Neural cell (in vitro differentiated cells): Measurements from ENCODE around the gene MFF. TPM values are rescaled to one million over a fixed set of nuclear protein-coding genes. Genes with fewer than 3 reads are reported as not detected.
"Not testable (repeated sequence)": the region's sequence is repeated elsewhere in the genome, so short reads cannot be mapped to it uniquely, and the experiment has no call there.

Experiments used
- H2AFZ ChIP-seq: fragments of 200-600, 300-800 bp; sonication (generic), shearing (Covaris generic); 2 replicates; pipeline ENCODE4 v1.6.0; 2014; ENCODE audit warnings: low read depth, mild to moderate bottlenecking, antibody characterized with exemption, low read length, moderate library complexity
- H3F3A ChIP-seq: fragments of 200-600 bp; shearing (Covaris generic); 2 replicates; pipeline ENCODE4 v1.6.1; 2016; ENCODE audit warnings: mild to moderate bottlenecking, moderate library complexity, mixed read lengths, antibody characterized with exemption, low read length; ENCODE audit not compliant: insufficient read depth, poor library complexity, severe bottlenecking
- H3K27ac ChIP-seq: fragments of 200-600, 300-800 bp; sonication (generic), shearing (Covaris generic); 2 replicates; pipeline ENCODE4 v1.5.1; 2014; ENCODE audit warnings: mild to moderate bottlenecking, low read length, moderate library complexity
- H3K27me3 ChIP-seq: fragments of 300-800, 200-600 bp; sonication (generic), shearing (Covaris generic); 2 replicates; pipeline ENCODE4 v1.6.0; 2014; ENCODE audit warnings: mild to moderate bottlenecking, low read depth, low read length, moderate library complexity; ENCODE audit not compliant: insufficient read depth
- H3K36me3 ChIP-seq: fragments of 300-800, 200-600 bp; sonication (generic), shearing (Covaris generic); 2 replicates; pipeline ENCODE4 v1.5.1; 2014; ENCODE audit warnings: mild to moderate bottlenecking, antibody characterized with exemption, low read length, moderate library complexity; ENCODE audit not compliant: insufficient read depth
- H3K4me2 ChIP-seq: fragments of 300-800, 200-600 bp; sonication (generic), shearing (Covaris generic); 2 replicates; pipeline ENCODE4 v1.6.0; 2014; ENCODE audit warnings: mild to moderate bottlenecking, low read length
- H3K4me3 ChIP-seq: fragments of 300-800, 200-600 bp; sonication (generic), shearing (Covaris generic); 2 replicates; pipeline ENCODE4 v1.5.1; 2014; ENCODE audit warnings: mild to moderate bottlenecking, low read length, moderate library complexity
- H3K79me2 ChIP-seq: fragments of 200-600 bp; shearing (Covaris generic); replicated peaks from 2 replicates; pipeline ENCODE4 v1.6.0; 2014; ENCODE audit warnings: mild to moderate bottlenecking, low read length, moderate library complexity; ENCODE audit not compliant: insufficient read depth
- H3K9ac ChIP-seq: fragments of 300-800, 200-600 bp; sonication (generic), shearing (Covaris generic); 2 replicates; pipeline ENCODE4 v1.6.1; 2016; ENCODE audit warnings: mild to moderate bottlenecking, low read length, mixed read lengths
- H3K9me2 ChIP-seq: fragments of 200-600 bp; shearing (Covaris generic); 2 replicates; pipeline ENCODE4 v1.6.1; 2016; ENCODE audit warnings: mild to moderate bottlenecking, low read length, mixed read lengths; ENCODE audit not compliant: insufficient read depth
- H3K9me3 ChIP-seq: fragments of 200-600, 300-800 bp; sonication (generic), shearing (Covaris generic); 2 replicates; pipeline ENCODE4 v1.6.1; 2016; ENCODE audit warnings: mild to moderate bottlenecking, mixed run types, low read length, moderate library complexity, mixed read lengths
- H4K20me1 ChIP-seq: fragments of 200-600 bp; shearing (Covaris generic); 2 replicates; pipeline ENCODE4 v1.6.1; 2016; ENCODE audit warnings: mild to moderate bottlenecking, mixed run types; ENCODE audit not compliant: insufficient read depth
- CTCF ChIP-seq: fragments of 450-650 bp; IDR thresholded peaks from 2 replicates; pipeline ENCODE4 v1.5.1; 2014; ENCODE audit warnings: antibody characterized with exemption, mild to moderate bottlenecking, moderate library complexity; ENCODE audit not compliant: poor library complexity, severe bottlenecking
- EP300 ChIP-seq: fragments of 450-650 bp; conservative IDR thresholded peaks from 2 replicates; pipeline ENCODE4 v1.6.1; 2014; ENCODE audit warnings: antibody characterized with exemption, mild to moderate bottlenecking, moderate library complexity; ENCODE audit not compliant: poor library complexity, severe bottlenecking
- EZH2 ChIP-seq: fragments of 200-600, 300-800 bp; shearing (Covaris generic), sonication (generic); IDR thresholded peaks from 2 replicates; pipeline ENCODE4 v1.6.1; 2014; ENCODE audit warnings: antibody characterized with exemption, low read length, borderline replicate concordance, mild to moderate bottlenecking; ENCODE audit not compliant: insufficient read depth, poor library complexity, severe bottlenecking
- MXI1 ChIP-seq: fragments of 450-650 bp; conservative IDR thresholded peaks from 2 replicates; pipeline ENCODE4 v1.6.1; 2014; ENCODE audit warnings: antibody characterized with exemption, mild to moderate bottlenecking; ENCODE audit not compliant: poor library complexity, severe bottlenecking
- POLR2AphosphoS5 ChIP-seq: IDR thresholded peaks from 2 replicates; pipeline ENCODE4 v1.6.1; 2012
- RAD21 ChIP-seq: fragments of 450-650 bp; conservative IDR thresholded peaks from 2 replicates; pipeline ENCODE4 v1.6.1; 2014; ENCODE audit warnings: antibody characterized with exemption, mild to moderate bottlenecking, moderate library complexity
- SMC3 ChIP-seq: fragments of 450-650 bp; conservative IDR thresholded peaks from 2 replicates; pipeline ENCODE4 v1.6.1; 2014; ENCODE audit warnings: antibody characterized with exemption, mild to moderate bottlenecking, moderate library complexity; ENCODE audit not compliant: poor library complexity
- TAF1 ChIP-seq: IDR thresholded peaks from 2 replicates; pipeline ENCODE4 v1.6.1; 2012; ENCODE audit warnings: low read depth
- polyA plus RNA-seq: library from polyadenylated mRNA; depleted of rRNA; stranded (reverse); fragments of >200 nt; gene quantifications from 2 replicates; pipeline ENCODE4 v1.2.3, GENCODE V29; 2014
- TF ChIP-seq, protein P1 (sequence below): IDR thresholded peaks from 2 replicates; pipeline ENCODE4 v1.6.1; 2012; ENCODE audit warnings: borderline replicate concordance

Gene MFF
- polyA plus RNA-seq, 1 donor from 2014 or later = 192 TPM

- H2AFZ ChIP-seq = no peak overlapping the region
- H4K20me1 ChIP-seq = no peaks in the 10 kb centered on the region
- H3K9me2 ChIP-seq = no peaks in the 10 kb centered on the region
- H3K4me3 ChIP-seq = no peak overlapping the region
- H3K27me3 ChIP-seq = no peaks in the 10 kb centered on the region
- H3K9ac ChIP-seq = no peak overlapping the region
- H3K79me2 ChIP-seq = no peaks in the 10 kb centered on the region
- no peaks in the 10 kb centered on the region for H3F3A ChIP-seq
- no peak overlapping the region for H3K27ac ChIP-seq
- H3K36me3 ChIP-seq = no peaks in the 10 kb centered on the region
- H3K4me2 ChIP-seq = no peak overlapping the region
- TF ChIP-seq EP300 (no peak), RAD21 (no peak), POLR2AphosphoS5 (no peak), CTCF (no peak), SMC3 (no peak), EZH2 (no peak), MXI1 (no peak), TAF1 (no peak)
- TF ChIP-seq, protein P1, sequence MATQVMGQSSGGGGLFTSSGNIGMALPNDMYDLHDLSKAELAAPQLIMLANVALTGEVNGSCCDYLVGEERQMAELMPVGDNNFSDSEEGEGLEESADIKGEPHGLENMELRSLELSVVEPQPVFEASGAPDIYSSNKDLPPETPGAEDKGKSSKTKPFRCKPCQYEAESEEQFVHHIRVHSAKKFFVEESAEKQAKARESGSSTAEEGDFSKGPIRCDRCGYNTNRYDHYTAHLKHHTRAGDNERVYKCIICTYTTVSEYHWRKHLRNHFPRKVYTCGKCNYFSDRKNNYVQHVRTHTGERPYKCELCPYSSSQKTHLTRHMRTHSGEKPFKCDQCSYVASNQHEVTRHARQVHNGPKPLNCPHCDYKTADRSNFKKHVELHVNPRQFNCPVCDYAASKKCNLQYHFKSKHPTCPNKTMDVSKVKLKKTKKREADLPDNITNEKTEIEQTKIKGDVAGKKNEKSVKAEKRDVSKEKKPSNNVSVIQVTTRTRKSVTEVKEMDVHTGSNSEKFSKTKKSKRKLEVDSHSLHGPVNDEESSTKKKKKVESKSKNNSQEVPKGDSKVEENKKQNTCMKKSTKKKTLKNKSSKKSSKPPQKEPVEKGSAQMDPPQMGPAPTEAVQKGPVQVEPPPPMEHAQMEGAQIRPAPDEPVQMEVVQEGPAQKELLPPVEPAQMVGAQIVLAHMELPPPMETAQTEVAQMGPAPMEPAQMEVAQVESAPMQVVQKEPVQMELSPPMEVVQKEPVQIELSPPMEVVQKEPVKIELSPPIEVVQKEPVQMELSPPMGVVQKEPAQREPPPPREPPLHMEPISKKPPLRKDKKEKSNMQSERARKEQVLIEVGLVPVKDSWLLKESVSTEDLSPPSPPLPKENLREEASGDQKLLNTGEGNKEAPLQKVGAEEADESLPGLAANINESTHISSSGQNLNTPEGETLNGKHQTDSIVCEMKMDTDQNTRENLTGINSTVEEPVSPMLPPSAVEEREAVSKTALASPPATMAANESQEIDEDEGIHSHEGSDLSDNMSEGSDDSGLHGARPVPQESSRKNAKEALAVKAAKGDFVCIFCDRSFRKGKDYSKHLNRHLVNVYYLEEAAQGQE = no peak
- no peaks in the 10 kb centered on the region for H3K9me3 ChIP-seq
Measured at GRCh38 chr2:227386630-227387029, 61.6 kb downstream of the MFF start.

- not testable (repeated sequence) for H4K20me1 ChIP-seq, H2AFZ ChIP-seq, H3K27me3 ChIP-seq, H3K27ac ChIP-seq, H3K79me2 ChIP-seq, H3K9me2 ChIP-seq, H3K36me3 ChIP-seq, H3K4me2 ChIP-seq, H3F3A ChIP-seq, H3K9ac ChIP-seq, H3K4me3 ChIP-seq, H3K9me3 ChIP-seq
Measured at GRCh38 chr2:227387583-227387982, 62.5 kb downstream of the MFF start, which contains the start of gene SCYGR1. SCYGR1 (minus strand) TSS chr2:227387949; CDS start chr2:227387949, 0 bp downstream.

DNA sequence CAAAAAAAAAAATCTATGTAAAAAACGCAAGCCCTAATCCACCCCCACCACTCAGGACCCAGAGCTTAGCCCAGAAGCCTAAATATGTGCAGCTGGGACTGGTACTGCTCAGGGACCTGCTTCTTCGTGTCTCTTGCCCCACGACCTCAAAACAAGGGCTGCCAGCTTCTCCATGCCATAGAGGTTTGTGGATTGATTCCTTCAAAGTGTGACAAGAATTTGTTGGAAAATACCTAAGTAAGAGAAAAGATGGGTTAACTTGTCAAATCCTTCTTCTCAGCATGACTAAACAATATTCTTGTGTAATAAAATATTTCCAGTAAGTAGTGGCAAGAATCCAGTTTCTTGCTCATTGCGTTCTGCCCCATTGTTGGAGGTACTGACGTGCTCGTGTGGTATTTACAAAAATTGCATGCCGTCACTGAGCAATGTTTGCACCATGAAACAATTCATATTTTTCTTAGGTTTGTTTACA lies 63.5 kb downstream of the MFF start:
- Histone ChIP-seq H3K79me2 (no peaks in the 10 kb centered on the region), H3K4me3 (no peak overlapping the region), H3K9me3 (no peaks in the 10 kb centered on the region), H3K27ac (no peak overlapping the region), H3K4me2 (no peak overlapping the region), H3K9ac (no peak overlapping the region), H3K9me2 (no peaks in the 10 kb centered on the region), H3K36me3 (no peaks in the 10 kb centered on the region), H2AFZ (no peak overlapping the region), H3K27me3 (no peaks in the 10 kb centered on the region), H4K20me1 (no peaks in the 10 kb centered on the region), H3F3A (no peaks in the 10 kb centered on the region)
- TF ChIP-seq SMC3 (no peak), TAF1 (no peak), MXI1 (no peak), RAD21 (no peak), EZH2 (no peak), EP300 (no peak)
- TF ChIP-seq, protein P1 = no peak
